ENCODE measurements around the gene CCDC183. TPM values are rescaled to one million over a fixed set of nuclear protein-coding genes. Genes with fewer than 3 reads are reported as not detected.
"Not testable (repeated sequence)": the region's sequence is repeated elsewhere in the genome, so short reads cannot be mapped to it uniquely, and the experiment has no call there.

Gene CCDC183
- total and polyA plus RNA-seq, 3 experiments from 2014 or later, result 0.26 to 0.73 TPM; not detected in 1

GRCh38 chr9:136843159-136843800, 47.1 kb downstream of the CCDC183 start:
- H3K36me3 ChIP-seq (ENCODE audit: insufficient read depth, low read length); H3K27me3 ChIP-seq (ENCODE audit: insufficient read depth, low read length, poor library complexity, severe bottlenecking); H3K9me3 ChIP-seq (ENCODE audit: low read length); DNase-seq; H3K27ac ChIP-seq (ENCODE audit: low read depth, low read length); H3K9me3 Mint-ChIP-seq; H3K4me3 ChIP-seq (ENCODE audit: low read length): not testable (repeated sequence)
- H3K4me1 ChIP-seq (ENCODE audit: insufficient read depth, low read length), result peaks cover 23% of the 10 kb centered on the region
- Mint-ChIP-seq H3K4me3 (peak overlapping the region; percentile 75 to 89 (median 81)), H3K36me3 (peaks cover 0 to 16% (median 0%) of the 10 kb centered on the region in 3 donors), H3K4me1 (peaks cover 8 to 33% (median 20%) of the 10 kb centered on the region in 3 donors), H3K27ac (peak overlapping the region in 7 of 8 donors; percentile 50 to 83 (median 57)), H3K27me3 (peaks cover 11 to 21% of the 10 kb centered on the region in 2 donors)
- CTCF ChIA-PET, result interaction anchor here (0.8 to 4.9 kb wide), 22 partner anchors 8 to 234 kb away, joined by 3 to 45 read pairs (median 8); partner anchors contain the start of genes CLIC3, MAMDC4, NPDC1 and RABL6
- POLR2A ChIA-PET, result interaction anchor here (0.8 to 2.2 kb wide), 4 partner anchors 23 to 156 kb away, joined by 3 to 9 read pairs (median 4); partner anchors contain the start of gene EDF1

- H3K9me3 Mint-ChIP-seq; H3K36me3 ChIP-seq (ENCODE audit: insufficient read depth, low read length); H3K27ac ChIP-seq (ENCODE audit: low read depth, low read length); H3K27me3 ChIP-seq (ENCODE audit: insufficient read depth, low read length, poor library complexity, severe bottlenecking); H3K9me3 ChIP-seq (ENCODE audit: low read length); H3K4me3 ChIP-seq (ENCODE audit: low read length): not testable (repeated sequence)
- H3K4me1 Mint-ChIP-seq, result peaks cover 8 to 35% (median 21%) of the 10 kb centered on the region in 3 donors
- peak; percentile 44 to 78 (median 49) for DNase-seq
- POLR2A ChIA-PET, result interaction anchor here (1.1 to 2.2 kb wide), 2 partner anchors 42 to 44 kb away, joined by 4 to 9 read pairs; no protein-coding TSS in a partner anchor
- CTCF ChIA-PET, result interaction anchor here (0.8 to 4.9 kb wide), 13 partner anchors 16 to 191 kb away, joined by 3 to 45 read pairs (median 9); partner anchors contain the start of genes RABL6 and TRAF2
- H3K27ac Mint-ChIP-seq, result peak overlapping the region in 6 of 8 donors; percentile 50 to 83 (median 60)
- H3K4me1 ChIP-seq (ENCODE audit: insufficient read depth, low read length), result peaks cover 23% of the 10 kb centered on the region
- H3K36me3 Mint-ChIP-seq, result peaks cover 0 to 13% (median 0%) of the 10 kb centered on the region in 3 donors
- peaks cover 11 to 24% of the 10 kb centered on the region in 2 donors for H3K27me3 Mint-ChIP-seq
- H3K4me3 Mint-ChIP-seq, result peak overlapping the region; percentile 75 to 89 (median 81)
Observed at GRCh38 chr9:136843801-136844740, 47.9 kb downstream of the CCDC183 start.

GRCh38 chr9:136844761-136845464, 48.8 kb downstream of the CCDC183 start:
- POLR2A ChIA-PET, result interaction anchor here (1.1 kb wide), 1 partner anchor 99 kb away, joined by 3 read pairs; the partner anchor contains the start of gene FBXW5
- CTCF ChIA-PET, result interaction anchor here (0.8 to 4.9 kb wide), 7 partner anchors 21 to 190 kb away, joined by 3 to 45 read pairs (median 4); partner anchors contain the start of gene PAXX
- Mint-ChIP-seq H3K9me3 (peaks cover 0 to 3% (median 0%) of the 10 kb centered on the region in 5 donors), H3K4me1 (peaks cover 8 to 40% (median 24%) of the 10 kb centered on the region in 3 donors), H3K36me3 (peaks cover 0 to 10% (median 0%) of the 10 kb centered on the region in 3 donors), H3K4me3 (peak overlapping the region in 5 of 7 donors; percentile 36 to 66 (median 44)), H3K27me3 (peaks cover 11 to 27% of the 10 kb centered on the region in 2 donors), H3K27ac (peak overlapping the region in 2 of 8 donors; percentile 34 to 75)
- no peak for DNase-seq
- Histone ChIP-seq H3K4me3 (ENCODE audit: low read length) (no peak overlapping the region), H3K27me3 (ENCODE audit: insufficient read depth, low read length, poor library complexity, severe bottlenecking) (peaks cover 4% of the 10 kb centered on the region), H3K4me1 (ENCODE audit: insufficient read depth, low read length) (peaks cover 26% of the 10 kb centered on the region), H3K36me3 (ENCODE audit: insufficient read depth, low read length) (no peaks in the 10 kb centered on the region), H3K27ac (ENCODE audit: low read depth, low read length) (no peak overlapping the region), H3K9me3 (ENCODE audit: low read length) (no peaks in the 10 kb centered on the region)

GRCh38 chr9:136845465-136846260, 49.5 kb downstream of the CCDC183 start:
- Mint-ChIP-seq H3K36me3 (peaks cover 0 to 7% (median 0%) of the 10 kb centered on the region in 3 donors), H3K4me3 (peak overlapping the region in 5 of 7 donors; percentile 36 to 66 (median 44)), H3K9me3 (peaks cover 0 to 3% (median 0%) of the 10 kb centered on the region in 5 donors), H3K27ac (peak overlapping the region in 2 of 8 donors; percentile 34 to 75), H3K4me1 (peaks cover 8 to 40% (median 21%) of the 10 kb centered on the region in 3 donors), H3K27me3 (peaks cover 11 to 27% of the 10 kb centered on the region in 2 donors)
- peaks cover 32% of the 10 kb centered on the region for H3K4me1 ChIP-seq (ENCODE audit: insufficient read depth, low read length)
- no peak overlapping the region for H3K4me3 ChIP-seq (ENCODE audit: low read length)
- ChIA-PET POLR2A (interaction anchor here (1.1 kb wide), 1 partner anchor 99 kb away, joined by 3 read pairs; the partner anchor contains the start of gene FBXW5), CTCF (interaction anchor here (0.8 to 4.9 kb wide), 4 partner anchors 22 to 182 kb away, joined by 3 to 23 read pairs (median 4); partner anchors contain the start of gene PAXX)
- H3K27me3 ChIP-seq (ENCODE audit: insufficient read depth, low read length, poor library complexity, severe bottlenecking), result peaks cover 4% of the 10 kb centered on the region
- H3K9me3 ChIP-seq (ENCODE audit: low read length), result no peaks in the 10 kb centered on the region
- DNase-seq, result no peak
- H3K36me3 ChIP-seq (ENCODE audit: insufficient read depth, low read length), result no peaks in the 10 kb centered on the region
- H3K27ac ChIP-seq (ENCODE audit: low read depth, low read length), result no peak overlapping the region

GRCh38 chr9:136846376-136847087, 50.4 kb downstream of the CCDC183 start:
- H3K27ac ChIP-seq (ENCODE audit: low read depth, low read length), result no peak overlapping the region
- CTCF ChIA-PET, result interaction anchor here (0.6 to 1.3 kb wide), 2 partner anchors 35 to 189 kb away, joined by 3 read pairs; no protein-coding TSS in a partner anchor

GRCh38 chr9:136847088-136847825, 51.1 kb downstream of the CCDC183 start:
- peaks cover 11 to 27% of the 10 kb centered on the region in 2 donors for H3K27me3 Mint-ChIP-seq
- no peak for DNase-seq
- peaks cover 0 to 5% (median 0%) of the 10 kb centered on the region in 3 donors for H3K36me3 Mint-ChIP-seq
- H3K9me3 Mint-ChIP-seq, result peaks cover 0 to 3% (median 0%) of the 10 kb centered on the region in 5 donors
- Histone ChIP-seq H3K9me3 (ENCODE audit: low read length) (no peaks in the 10 kb centered on the region), H3K4me1 (ENCODE audit: insufficient read depth, low read length) (peaks cover 23% of the 10 kb centered on the region), H3K36me3 (ENCODE audit: insufficient read depth, low read length) (no peaks in the 10 kb centered on the region), H3K4me3 (ENCODE audit: low read length) (peak overlapping the region; percentile 74), H3K27ac (ENCODE audit: low read depth, low read length) (peak overlapping the region; percentile 81), H3K27me3 (ENCODE audit: insufficient read depth, low read length, poor library complexity, severe bottlenecking) (peaks cover 4% of the 10 kb centered on the region)
- CTCF ChIA-PET, result interaction anchor here (0.6 to 1.3 kb wide), 4 partner anchors 34 to 239 kb away, joined by 3 to 4 read pairs (median 3); partner anchors contain the start of gene MAN1B1
- H3K4me3 Mint-ChIP-seq, result peak overlapping the region; percentile 80 to 92 (median 89)
- H3K4me1 Mint-ChIP-seq, result peaks cover 5 to 37% (median 18%) of the 10 kb centered on the region in 3 donors
- peak overlapping the region in 6 of 8 donors; percentile 61 to 88 (median 84) for H3K27ac Mint-ChIP-seq
- POLR2A ChIA-PET, result no interaction called here

More at GRCh38 chr9:136846376-136847087, 50.4 kb downstream of the CCDC183 start:
- no peaks in the 10 kb centered on the region for H3K36me3 ChIP-seq (ENCODE audit: insufficient read depth, low read length)
- Mint-ChIP-seq H3K9me3 (peaks cover 0 to 3% (median 0%) of the 10 kb centered on the region in 5 donors), H3K4me3 (peak overlapping the region in 5 of 7 donors; percentile 3 to 72 (median 55)), H3K27ac (peak overlapping the region in 1 of 8 donors; percentile 65), H3K4me1 (peaks cover 8 to 40% (median 21%) of the 10 kb centered on the region in 3 donors), H3K27me3 (peaks cover 11 to 27% of the 10 kb centered on the region in 2 donors), H3K36me3 (peaks cover 0 to 7% (median 0%) of the 10 kb centered on the region in 3 donors)
- no peaks in the 10 kb centered on the region for H3K9me3 ChIP-seq (ENCODE audit: low read length)
- POLR2A ChIA-PET, result no interaction called here
- H3K27me3 ChIP-seq (ENCODE audit: insufficient read depth, low read length, poor library complexity, severe bottlenecking), result peaks cover 4% of the 10 kb centered on the region
- H3K4me3 ChIP-seq (ENCODE audit: low read length), result no peak overlapping the region
- no peak for DNase-seq
- H3K4me1 ChIP-seq (ENCODE audit: insufficient read depth, low read length), result peaks cover 30% of the 10 kb centered on the region
